HepG2 (cell line): Measurements from ENCODE around the gene MFAP2.
A peak's percentile ranks its signal among the peaks of the same experiment; 100 is the strongest.

Experiments used
- CTCF ChIP-seq: sonication (generic); formaldehyde crosslinking; IDR thresholded peaks from 2 replicates; pipeline ENCODE4 v1.5.0; 2020; ENCODE audit warnings: mild to moderate bottlenecking, missing genetic modification reagents, moderate library complexity
- HMGXB4 ChIP-seq, 2 experiments: sonication (generic) in 1 of 2; formaldehyde crosslinking in 1 of 2; IDR thresholded peaks; 2 replicates each; pipeline versions ENCODE4 v1.4.0 to v1.6.1; 2018 to 2020; ENCODE audit warnings: missing genetic modification reagents in 2 of 2, borderline replicate concordance in 1 of 2, low read depth in 1 of 2, mild to moderate bottlenecking in 1 of 2, missing biosample characterization in 1 of 2
- JUN ChIP-seq: sonication (generic); formaldehyde crosslinking; IDR thresholded peaks from 2 replicates; pipeline ENCODE4 v1.4.0; 2020; ENCODE audit warnings: mild to moderate bottlenecking, missing genetic modification reagents
- SP1 ChIP-seq, 2 experiments: fragments of 450-650 bp in 1 of 2; sonication (generic) in 1 of 2; formaldehyde crosslinking in 1 of 2; IDR thresholded peaks; 2 replicates each; pipeline versions ENCODE4 v1.4.0 to v1.6.1; 2016 to 2020; ENCODE audit warnings: missing genetic modification reagents in 1 of 2
- ZNF263 ChIP-seq: sonication (generic); formaldehyde crosslinking; IDR thresholded peaks from 2 replicates; pipeline ENCODE4 v1.4.0; 2020; ENCODE audit warnings: missing genetic modification reagents
- TF ChIP-seq, protein P1 (sequence below): sonication (generic); formaldehyde crosslinking; IDR thresholded peaks from 2 replicates; pipeline ENCODE4 v1.4.0; 2020; ENCODE audit warnings: mild to moderate bottlenecking, missing genetic modification reagents
- TF ChIP-seq, protein P2 (sequence below): sonication (generic); formaldehyde crosslinking; IDR thresholded peaks from 2 replicates; pipeline ENCODE4 v1.4.0; 2020; ENCODE audit warnings: mild to moderate bottlenecking, low read depth, missing genetic modification reagents

DNA sequence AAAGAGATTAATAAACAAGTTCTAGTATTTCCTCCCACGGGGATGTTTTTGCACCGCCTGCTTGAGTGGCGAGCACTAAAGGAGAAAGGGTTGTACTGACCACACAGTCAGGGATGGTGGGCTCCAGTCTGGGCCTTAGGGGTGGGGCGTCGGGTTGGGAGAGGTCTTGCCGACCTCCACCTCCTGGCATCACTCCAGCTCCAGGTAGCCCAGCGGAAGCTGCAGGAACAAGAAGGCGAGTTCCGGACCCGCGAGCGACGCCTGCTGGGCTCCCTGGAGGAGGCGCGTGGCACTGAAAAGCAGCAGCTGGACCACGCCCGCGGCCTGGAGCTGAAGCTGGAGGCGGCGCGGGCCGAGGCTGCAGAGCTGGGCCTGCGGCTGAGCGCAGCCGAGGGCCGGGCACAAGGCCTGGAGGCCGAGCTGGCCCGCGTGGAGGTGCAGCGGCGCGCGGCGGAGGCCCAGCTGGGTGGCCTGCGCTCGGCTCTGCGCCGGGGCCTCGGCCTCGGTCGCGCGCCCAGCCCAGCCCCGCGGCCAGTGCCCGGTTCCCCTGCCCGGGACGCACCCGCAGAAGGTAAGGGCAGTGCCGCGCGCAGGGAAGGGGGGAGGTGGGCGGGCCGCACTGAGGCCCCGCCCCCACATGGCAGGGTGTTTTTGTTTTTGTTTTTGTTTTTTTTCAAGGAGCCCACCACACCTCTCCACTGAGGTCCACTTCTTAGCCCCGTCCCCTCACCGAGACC lies 19.7 kb downstream of the MFAP2 start:
- TF ChIP-seq SP1 (IDR thresholded peaks at IDR 0.05) (no peak), SP1 (CRISPR knock-in tag; IDR thresholded peaks at IDR 0.05) (no peak), JUN (CRISPR knock-in tag) (no peak), CTCF (peak; percentile 78), HMGXB4 (CRISPR knock-in tag; IDR thresholded peaks at IDR 0.05; ENCODE audit: borderline replicate concordance in 1 of 2, low read depth in 1 of 2) (peak; percentile 54 to 85), ZNF263 (CRISPR knock-in tag) (no peak)
- TF ChIP-seq, protein P1, sequence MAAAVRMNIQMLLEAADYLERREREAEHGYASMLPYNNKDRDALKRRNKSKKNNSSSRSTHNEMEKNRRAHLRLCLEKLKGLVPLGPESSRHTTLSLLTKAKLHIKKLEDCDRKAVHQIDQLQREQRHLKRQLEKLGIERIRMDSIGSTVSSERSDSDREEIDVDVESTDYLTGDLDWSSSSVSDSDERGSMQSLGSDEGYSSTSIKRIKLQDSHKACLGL (CRISPR knock-in tag) = no peak
- TF ChIP-seq, protein P2, sequence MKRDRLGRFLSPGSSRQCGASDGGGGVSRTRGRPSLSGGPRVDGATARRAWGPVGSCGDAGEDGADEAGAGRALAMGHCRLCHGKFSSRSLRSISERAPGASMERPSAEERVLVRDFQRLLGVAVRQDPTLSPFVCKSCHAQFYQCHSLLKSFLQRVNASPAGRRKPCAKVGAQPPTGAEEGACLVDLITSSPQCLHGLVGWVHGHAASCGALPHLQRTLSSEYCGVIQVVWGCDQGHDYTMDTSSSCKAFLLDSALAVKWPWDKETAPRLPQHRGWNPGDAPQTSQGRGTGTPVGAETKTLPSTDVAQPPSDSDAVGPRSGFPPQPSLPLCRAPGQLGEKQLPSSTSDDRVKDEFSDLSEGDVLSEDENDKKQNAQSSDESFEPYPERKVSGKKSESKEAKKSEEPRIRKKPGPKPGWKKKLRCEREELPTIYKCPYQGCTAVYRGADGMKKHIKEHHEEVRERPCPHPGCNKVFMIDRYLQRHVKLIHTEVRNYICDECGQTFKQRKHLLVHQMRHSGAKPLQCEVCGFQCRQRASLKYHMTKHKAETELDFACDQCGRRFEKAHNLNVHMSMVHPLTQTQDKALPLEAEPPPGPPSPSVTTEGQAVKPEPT (CRISPR knock-in tag) = no peak
